ENCODE measurements around the gene ACSL4.
A peak's percentile ranks its signal among the peaks of the same experiment; 100 is the strongest.
"Not testable (repeated sequence)": the region's sequence is repeated elsewhere in the genome, so short reads cannot be mapped to it uniquely, and the experiment has no call there.

The ACSL4 gene

GRCh38 chrX:109732017-109732801, 848 bp downstream of the ACSL4 start:
- DNase-seq (ENCODE audit: low read depth in 2 of 2): peak in 1 of 2 donors; percentile 3

GRCh38 chrX:109728173-109728535, 4.9 kb downstream of the ACSL4 start:
- no peak for DNase-seq (ENCODE audit: low read depth in 2 of 2)

- not testable (repeated sequence) for DNase-seq (ENCODE audit: low read depth in 2 of 2)
Observed at GRCh38 chrX:109724971-109725370, 8.1 kb downstream of the ACSL4 start.

- DNase-seq (ENCODE audit: low read depth in 2 of 2): no peak
Observed at GRCh38 chrX:109720947-109721346, 12.1 kb downstream of the ACSL4 start.

GRCh38 chrX:109719264-109719663, 13.8 kb downstream of the ACSL4 start:
- no peak for DNase-seq (ENCODE audit: low read depth in 2 of 2)

DNA sequence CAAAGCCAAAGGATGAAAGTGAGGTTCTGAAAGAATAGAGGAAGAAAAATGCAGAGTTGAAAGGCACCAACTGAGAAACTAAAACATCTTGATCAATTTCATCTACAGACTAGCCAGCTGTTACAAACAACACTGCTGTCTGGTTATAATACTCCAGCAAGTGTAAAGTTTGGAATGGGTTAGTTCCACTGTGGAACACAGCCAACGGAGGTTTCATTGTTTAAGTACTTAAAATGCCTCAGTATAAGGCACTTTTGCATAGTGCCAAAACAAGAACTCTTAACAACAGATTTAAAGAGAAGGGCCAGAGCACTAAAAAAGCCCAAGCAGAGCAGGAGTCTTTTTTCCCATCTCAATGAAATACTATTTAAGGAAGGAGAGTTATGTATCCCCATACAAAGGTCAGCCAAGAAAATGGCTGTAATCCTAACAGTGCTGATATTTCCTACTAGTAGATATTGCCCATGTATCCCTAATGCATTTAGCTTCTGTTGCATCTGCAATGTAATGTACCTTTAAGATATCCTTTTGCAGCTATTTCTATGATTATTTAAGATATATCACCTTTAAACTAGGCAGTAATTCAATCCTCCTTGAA, 16.5 kb downstream of the ACSL4 start:
- no peak for DNase-seq (ENCODE audit: low read depth in 2 of 2)

DNA sequence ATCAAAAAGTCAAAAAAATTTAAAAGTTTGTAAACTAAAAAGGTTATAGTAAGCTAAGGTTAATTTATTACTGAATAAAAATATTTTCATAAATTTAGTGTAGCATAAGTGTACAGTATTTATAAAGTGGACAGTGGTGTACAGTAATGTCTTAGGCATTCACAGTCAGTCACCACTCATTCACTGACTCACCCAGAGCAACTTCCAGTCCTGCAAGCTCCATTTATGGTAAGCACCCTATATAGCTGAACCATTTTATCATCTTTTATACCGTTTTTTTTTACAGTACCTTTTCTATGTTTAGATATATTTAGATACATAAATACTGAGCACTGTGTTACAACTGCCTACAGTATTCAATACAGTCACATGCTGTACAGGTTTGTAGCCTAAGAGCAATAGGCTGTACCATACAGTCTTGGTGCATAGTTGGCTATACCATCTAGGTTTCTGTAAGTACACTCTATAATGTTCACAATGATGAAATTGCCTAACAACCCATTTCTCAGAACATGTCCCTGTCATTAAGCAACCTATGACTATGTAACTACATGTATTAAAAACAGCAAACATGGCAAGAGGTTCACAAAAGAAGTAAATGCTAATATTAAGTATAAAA, 18.6 kb downstream of the ACSL4 start:
- no peak for DNase-seq (ENCODE audit: low read depth in 2 of 2)

DNA sequence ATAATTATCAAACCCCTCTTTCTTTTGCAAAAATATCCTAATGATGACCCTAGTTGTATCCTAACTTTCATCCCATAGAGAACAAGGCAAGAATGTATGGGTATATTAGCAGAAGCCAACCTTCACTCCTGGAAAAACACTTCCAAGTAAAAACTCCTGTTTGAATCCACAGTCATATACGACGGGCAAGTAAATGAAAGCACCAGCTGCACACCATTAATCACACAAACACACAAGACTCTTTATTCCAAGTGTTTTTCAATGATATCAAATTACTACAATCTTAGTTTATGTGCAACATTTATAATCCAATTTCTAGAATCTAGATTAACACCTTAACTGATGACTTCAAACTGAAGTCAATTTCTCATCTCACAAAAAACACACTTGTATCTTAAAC, 22.9 kb downstream of the ACSL4 start:
- DNase-seq (ENCODE audit: low read depth in 2 of 2): no peak

DNA sequence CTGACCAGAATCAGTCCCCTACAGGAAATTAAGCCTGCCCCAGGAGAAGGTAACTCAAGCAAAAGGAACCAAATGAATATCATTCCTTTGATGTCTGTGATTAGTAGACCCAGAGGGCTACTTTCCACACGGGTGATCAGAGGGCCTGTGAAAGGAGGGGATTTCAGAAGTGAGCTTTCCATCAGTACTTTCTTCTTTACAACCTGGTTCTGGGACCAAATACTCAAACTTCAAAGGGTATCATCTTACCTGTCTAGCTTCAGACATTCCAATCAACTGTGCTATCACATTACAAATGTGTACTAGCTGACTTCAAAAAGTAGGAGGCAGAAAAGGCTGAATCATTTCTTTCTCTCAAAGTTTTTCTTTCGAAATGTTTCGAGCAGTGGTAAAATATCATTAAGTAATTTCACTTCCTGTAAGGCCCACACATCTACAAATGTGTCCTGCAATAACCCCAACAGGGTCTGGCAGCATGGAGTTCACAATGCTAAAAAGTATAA, 23.9 kb downstream of the ACSL4 start:
- no peak for DNase-seq (ENCODE audit: low read depth in 2 of 2)

DNA sequence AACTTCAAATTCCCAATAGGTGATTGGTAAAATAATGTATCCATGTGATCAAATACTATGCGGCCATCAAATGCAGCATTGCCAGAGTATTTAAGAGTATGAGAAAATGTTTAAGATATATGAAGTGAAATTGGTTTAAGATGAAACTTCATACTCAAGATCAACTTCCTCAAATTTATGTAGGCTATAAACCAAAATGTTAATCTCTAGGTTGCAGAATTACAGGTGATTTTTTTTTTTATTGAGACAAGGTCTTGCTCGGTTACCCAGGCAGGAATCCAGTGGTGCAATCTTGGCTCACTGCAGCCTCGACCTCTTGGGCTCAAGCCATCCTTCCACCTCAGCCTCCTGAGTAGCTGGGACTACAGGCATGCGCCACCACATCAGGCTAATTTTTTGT, 25.3 kb downstream of the ACSL4 start:
- DNase-seq (ENCODE audit: low read depth in 2 of 2): no peak

DNA sequence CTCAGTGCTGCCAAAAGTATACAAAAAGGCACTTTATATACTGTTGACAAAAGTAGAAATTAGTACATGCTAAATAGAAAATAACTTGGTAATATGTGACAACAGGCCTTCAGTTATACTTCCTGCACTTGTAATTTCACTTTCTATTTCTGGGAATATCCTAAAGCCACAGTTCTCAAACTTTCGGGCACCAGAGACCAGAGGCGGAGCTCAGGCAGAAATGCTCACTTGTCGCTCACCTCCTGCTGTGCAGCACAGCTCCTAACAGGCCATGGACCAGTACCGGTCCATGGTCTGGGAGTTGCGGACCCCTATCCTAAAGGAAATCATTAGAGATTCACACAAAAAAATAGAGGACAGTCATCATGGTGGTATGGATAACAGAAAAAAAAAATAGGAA, 25.7 kb downstream of the ACSL4 start:
- DNase-seq (ENCODE audit: low read depth in 2 of 2): no peak

GRCh38 chrX:109704563-109704962, 28.5 kb downstream of the ACSL4 start:
- no peak for DNase-seq (ENCODE audit: low read depth in 2 of 2)

- DNase-seq (ENCODE audit: low read depth in 2 of 2): no peak
Observed at GRCh38 chrX:109697855-109698254, 35.2 kb downstream of the ACSL4 start.

DNA sequence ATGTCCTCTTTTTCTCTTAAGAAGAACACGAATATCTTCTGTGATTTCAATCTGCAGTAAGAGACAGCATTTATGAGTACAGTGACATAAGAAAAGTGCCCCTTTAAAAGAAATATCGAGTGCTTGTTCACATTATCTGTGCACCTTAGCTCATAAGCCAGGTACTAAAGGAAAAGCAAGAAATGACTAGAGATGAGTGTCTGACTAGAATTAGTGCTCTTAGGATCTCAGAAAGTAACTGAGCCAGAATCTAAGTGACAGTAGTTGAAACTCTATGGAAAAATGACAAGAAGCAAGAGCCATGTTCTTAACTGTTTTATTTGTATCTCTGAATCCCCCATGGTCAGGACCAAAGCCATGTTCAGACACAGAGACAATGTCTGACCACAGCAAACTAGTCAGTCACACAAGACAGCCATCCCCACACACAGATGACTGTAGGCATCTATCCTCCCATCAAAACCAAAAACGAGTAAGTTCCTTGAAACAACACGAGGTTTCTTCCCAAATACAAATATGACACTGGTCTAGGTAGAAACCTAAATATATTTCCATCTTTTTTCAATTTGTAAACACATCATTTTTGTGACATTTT, 36.8 kb downstream of the ACSL4 start:
- no peak for DNase-seq (ENCODE audit: low read depth in 2 of 2)

DNA sequence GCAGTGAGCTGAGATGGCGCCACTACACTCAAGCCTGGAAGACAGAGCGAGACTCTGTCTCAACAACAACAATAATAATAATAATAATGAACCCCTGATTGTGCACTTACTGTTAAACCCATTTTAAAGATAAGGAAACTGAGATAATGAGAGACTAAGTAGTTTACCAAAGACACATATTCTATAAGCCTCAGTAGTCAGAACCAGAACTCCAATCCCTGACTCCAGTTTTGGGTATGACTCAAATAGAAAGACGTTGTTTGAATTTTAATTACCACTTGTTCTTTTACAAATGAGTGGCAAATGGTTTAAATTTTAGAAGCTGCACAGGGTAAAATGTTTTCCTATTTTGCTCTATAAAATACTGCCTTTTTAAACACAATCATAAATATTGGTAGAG, 37.4 kb downstream of the ACSL4 start:
- DNase-seq (ENCODE audit: low read depth in 2 of 2): no peak

GRCh38 chrX:109691752-109692151, 41.3 kb downstream of the ACSL4 start:
- no peak for DNase-seq (ENCODE audit: low read depth in 2 of 2)

GRCh38 chrX:109691277-109691676, 41.8 kb downstream of the ACSL4 start:
- no peak for DNase-seq (ENCODE audit: low read depth in 2 of 2)

DNA sequence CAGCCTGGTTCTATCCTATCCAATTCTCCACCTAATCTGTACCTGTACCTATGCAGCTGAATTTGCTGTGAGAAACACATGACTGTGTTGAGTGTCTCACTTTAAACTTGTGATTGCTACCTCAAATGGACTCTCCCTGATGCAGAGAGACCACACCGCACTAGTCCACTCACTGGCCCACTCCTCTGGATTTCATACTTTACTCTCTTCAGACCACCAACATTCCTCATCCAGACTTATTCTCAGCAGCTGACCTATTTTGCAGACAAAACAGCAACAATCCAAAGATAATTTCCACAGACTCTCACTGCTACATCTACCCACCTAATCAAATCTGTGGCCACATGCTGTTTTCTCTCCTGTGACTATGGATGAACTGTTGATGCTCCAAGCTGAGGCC, 45.2 kb downstream of the ACSL4 start:
- DNase-seq (ENCODE audit: low read depth in 2 of 2): no peak

DNA sequence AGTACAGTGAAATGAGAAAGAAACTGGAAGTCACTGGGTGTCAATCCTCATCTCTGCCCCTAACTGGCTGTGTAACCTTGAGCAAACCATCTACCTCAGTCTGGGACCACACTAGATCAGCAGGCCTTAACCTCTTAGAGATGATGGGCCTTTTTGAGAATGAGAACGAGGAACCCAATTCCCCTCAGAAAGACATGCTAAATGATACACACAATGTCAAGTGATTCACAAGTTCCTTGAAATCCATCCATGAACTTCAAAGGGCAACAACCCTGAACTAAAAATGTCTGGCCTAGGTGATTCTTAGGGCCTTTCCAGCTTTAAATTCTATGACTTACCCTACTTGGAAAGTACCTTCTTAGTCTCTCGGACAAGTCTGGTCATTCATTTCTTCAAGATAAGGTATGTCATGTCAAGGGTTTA, 47.4 kb downstream of the ACSL4 start:
- no peak for DNase-seq (ENCODE audit: low read depth in 2 of 2)

DNA sequence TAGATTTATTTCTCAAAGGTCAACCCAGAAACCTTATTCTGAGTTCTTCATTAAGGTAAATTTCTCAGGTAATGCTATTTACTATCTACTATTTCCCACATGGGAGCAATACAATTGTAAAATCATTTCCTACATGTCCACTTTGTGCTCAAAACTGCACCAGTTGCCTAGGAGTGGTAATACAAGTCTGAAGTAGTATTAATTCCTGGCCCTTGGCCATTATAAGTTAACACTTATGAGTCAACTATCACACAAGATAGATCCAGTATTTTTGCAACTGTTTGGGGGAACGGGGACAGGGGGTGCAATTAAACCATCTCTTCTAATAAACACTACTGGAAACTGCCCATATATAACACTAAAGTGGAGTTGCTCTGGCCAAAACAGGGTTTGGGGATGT, 48.9 kb downstream of the ACSL4 start:
- no peak for DNase-seq (ENCODE audit: low read depth in 2 of 2)

DNA sequence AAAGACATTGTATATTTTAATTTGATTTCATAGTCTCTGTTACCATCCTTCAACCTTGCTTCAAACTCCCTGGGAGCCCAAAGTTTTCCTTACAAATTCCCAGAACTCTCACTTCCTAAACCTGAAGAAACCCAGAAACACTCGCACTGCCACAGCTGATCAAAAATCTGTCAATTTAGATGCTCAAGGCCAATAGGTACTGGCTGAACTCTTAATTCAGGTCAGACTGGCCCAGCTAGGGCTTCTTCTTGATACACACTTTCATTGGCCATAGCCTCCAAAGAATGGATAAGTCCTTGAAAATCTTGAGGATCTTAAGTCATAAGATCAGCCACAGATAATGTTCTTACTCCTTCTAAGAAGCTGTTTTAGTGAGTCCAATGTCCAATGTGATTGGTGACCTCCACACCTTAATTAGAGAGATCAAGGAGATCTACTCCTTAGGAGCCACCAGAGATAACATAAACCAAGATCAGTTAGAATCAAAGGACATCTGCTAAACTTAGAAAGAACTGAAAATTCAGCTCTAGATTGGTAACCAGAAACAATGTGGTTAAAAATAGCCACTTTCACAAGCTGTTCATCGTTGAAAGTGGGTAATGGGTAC, 51.5 kb downstream of the ACSL4 start:
- DNase-seq (ENCODE audit: low read depth in 2 of 2): no peak

- no peak for DNase-seq (ENCODE audit: low read depth in 2 of 2)
Observed at GRCh38 chrX:109679820-109680219, 53.2 kb downstream of the ACSL4 start.

All from stimulated activated CD4-positive, alpha-beta T cell treated with anti-CD3 and anti-CD28 coated beads, Interleukin-1b, Interleukin-23, amount 100 ng/mL, for 4 hours (primary cell).